H1 (cell line): ENCODE measurements around the gene SH3YL1.

Experiments
- CREB1 ChIP-seq: IDR thresholded peaks from 2 replicates; pipeline ENCODE4 v1.6.1; 2012; ENCODE audit warnings: inconsistent platforms
- CTCF ChIP-seq, 3 experiments: IDR thresholded peaks; 1 replicate in 2 of 3; 2 replicates in 1 of 3; pipeline versions ENCODE4 v1.5.1 to v1.6.1; 2011; ENCODE audit warnings: low read length in 3 of 3, mild to moderate bottlenecking in 3 of 3, inconsistent platforms in 2 of 3, low read depth in 1 of 3, moderate library complexity in 1 of 3; ENCODE audit not compliant: insufficient read depth in 1 of 3; ENCODE audit errors: control extremely low read depth in 1 of 3
- EZH2 ChIP-seq: fragments of 200-600 bp; sonication (generic); IDR thresholded peaks from 2 replicates; pipeline ENCODE4 v1.7.1; 2012; ENCODE audit warnings: low read depth, mild to moderate bottlenecking, moderate library complexity, low read length, inconsistent platforms; ENCODE audit not compliant: severe bottlenecking
- POLR2A ChIP-seq, 2 experiments: IDR thresholded peaks; 1 replicate in 1 of 2; 2 replicates in 1 of 2; pipeline ENCODE4 v1.6.1; 2011; ENCODE audit warnings: low read depth in 2 of 2, low read length in 2 of 2, mild to moderate bottlenecking in 2 of 2; ENCODE audit errors: control extremely low read depth in 1 of 2
- POLR2AphosphoS5 ChIP-seq: IDR thresholded peaks from 2 replicates; pipeline ENCODE4 v1.6.1; 2011; ENCODE audit warnings: low read depth, low read length
- RAD21 ChIP-seq, 2 experiments: IDR thresholded peaks in 1 of 2; conservative IDR thresholded peaks in 1 of 2; 2 replicates each; pipeline ENCODE4 v1.6.1; 2011; ENCODE audit warnings: low read depth in 2 of 2, low read length in 2 of 2, improper control_type of control experiment in 1 of 2, inconsistent platforms in 1 of 2, mild to moderate bottlenecking in 1 of 2, moderate library complexity in 1 of 2
- RBBP5 ChIP-seq: IDR thresholded peaks from 2 replicates; pipeline ENCODE4 v1.7.1; 2012; ENCODE audit warnings: low read depth, mild to moderate bottlenecking, inconsistent platforms, low read length, moderate library complexity, borderline replicate concordance
- RFX5 ChIP-seq: IDR thresholded peaks from 2 replicates; pipeline ENCODE4 v1.6.1; 2011; ENCODE audit warnings: low read depth, low read length, improper control_type of control experiment, borderline replicate concordance
- RXRA ChIP-seq: IDR thresholded peaks from 2 replicates; pipeline ENCODE4 v1.6.1; 2011; ENCODE audit warnings: low read depth, mild to moderate bottlenecking, low read length, moderate library complexity; ENCODE audit not compliant: insufficient read depth
- SIX5 ChIP-seq: IDR thresholded peaks from 2 replicates; pipeline ENCODE4 v1.6.1; 2011; ENCODE audit warnings: mild to moderate bottlenecking, low read depth, low read length

DNA sequence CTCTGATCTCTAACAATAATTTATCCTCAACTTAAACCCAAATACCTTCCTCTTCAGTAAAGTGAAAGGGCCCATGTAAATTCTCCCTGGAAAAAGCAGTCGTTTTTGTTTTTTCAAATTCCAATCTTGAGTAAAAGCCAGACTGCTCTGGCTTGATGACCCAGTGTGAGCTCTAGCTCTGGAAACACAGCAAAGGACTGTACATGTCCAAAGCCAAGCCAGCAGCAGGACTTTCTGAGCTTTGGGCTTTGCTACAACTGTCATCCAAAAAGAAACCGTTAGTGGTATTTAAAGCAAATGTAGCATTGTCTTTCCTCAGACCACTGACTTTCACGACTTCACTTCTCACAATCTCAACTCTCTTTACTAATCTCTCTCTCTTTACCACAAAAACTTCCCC, 25.4 kb downstream of the SH3YL1 start:
- TF ChIP-seq POLR2A (IDR thresholded peaks at IDR 0.05; ENCODE audit: control extremely low read depth in 1 of 2, low read depth in 2 of 2, low read length in 2 of 2): no peak
- no peak for TF ChIP-seq CREB1
- TF ChIP-seq RFX5: no peak
- TF ChIP-seq CTCF (IDR thresholded peaks at IDR 0.05; ENCODE audit: control extremely low read depth in 1 of 3, insufficient read depth in 1 of 3, low read depth in 1 of 3, low read length in 3 of 3): no peak
- TF ChIP-seq EZH2: no peak
- TF ChIP-seq RXRA: no peak
- no peak for TF ChIP-seq RAD21 (IDR thresholded peaks at IDR 0.05 in 1 of 2, conservative IDR thresholded peaks at IDR 0.05 in 1 of 2; ENCODE audit: low read depth in 2 of 2, low read length in 2 of 2)
- no peak for TF ChIP-seq POLR2AphosphoS5
- no peak for TF ChIP-seq SIX5
- TF ChIP-seq RBBP5: no peak
